ENCODE measurements around the gene SRPRB. TPM values are rescaled to one million over a fixed set of nuclear protein-coding genes. Genes with fewer than 3 reads are reported as not detected.

SRPRB gene
- polyA plus RNA-seq, 1 donor from 2014 or later: 46.9 TPM

GRCh38 chr3:133815386-133815785 is 9.8 kb downstream of the SRPRB start:
- no peaks in the 10 kb centered on the region for H3F3A ChIP-seq (ENCODE audit: insufficient read depth, low read length, poor library complexity, severe bottlenecking)
- H3K9me3 ChIP-seq (ENCODE audit: low read length): no peaks in the 10 kb centered on the region
- no peak overlapping the region for H3K27ac ChIP-seq (ENCODE audit: low read length)
- no peaks in the 10 kb centered on the region for H3K27me3 ChIP-seq (ENCODE audit: insufficient read depth, low read depth, low read length)
- H3K79me2 ChIP-seq (replicated peaks; ENCODE audit: insufficient read depth, low read length): no peaks in the 10 kb centered on the region
- no peak overlapping the region for H3K4me2 ChIP-seq (ENCODE audit: low read length)
- H3K4me3 ChIP-seq (ENCODE audit: low read length): no peak overlapping the region
- H3K9me2 ChIP-seq (ENCODE audit: insufficient read depth, low read length): no peaks in the 10 kb centered on the region
- TF ChIP-seq EZH2 (IDR thresholded peaks at IDR 0.05; ENCODE audit: borderline replicate concordance, insufficient read depth, low read length, poor library complexity, severe bottlenecking) (no peak), CTCF (IDR thresholded peaks at IDR 0.05; ENCODE audit: poor library complexity, severe bottlenecking) (no peak), REST (IDR thresholded peaks at IDR 0.05; ENCODE audit: borderline replicate concordance) (no peak), SMC3 (conservative IDR thresholded peaks at IDR 0.05; ENCODE audit: poor library complexity) (no peak), EP300 (conservative IDR thresholded peaks at IDR 0.05; ENCODE audit: poor library complexity, severe bottlenecking) (no peak), POLR2AphosphoS5 (IDR thresholded peaks at IDR 0.05) (no peak), MXI1 (conservative IDR thresholded peaks at IDR 0.05; ENCODE audit: poor library complexity, severe bottlenecking) (no peak), RAD21 (conservative IDR thresholded peaks at IDR 0.05) (no peak), TAF1 (IDR thresholded peaks at IDR 0.05; ENCODE audit: low read depth) (no peak)
- H4K20me1 ChIP-seq (ENCODE audit: insufficient read depth): no peaks in the 10 kb centered on the region
- no peak overlapping the region for H2AFZ ChIP-seq (ENCODE audit: low read depth, low read length)
- H3K36me3 ChIP-seq (ENCODE audit: insufficient read depth, low read length): peaks cover 14% of the 10 kb centered on the region
- H3K9ac ChIP-seq (ENCODE audit: low read length): no peak overlapping the region

GRCh38 chr3:133820129-133820528 is 14.5 kb downstream of the SRPRB start:
- Histone ChIP-seq H3K27ac (ENCODE audit: low read length) (no peak overlapping the region), H3K79me2 (replicated peaks; ENCODE audit: insufficient read depth, low read length) (no peaks in the 10 kb centered on the region), H2AFZ (ENCODE audit: low read depth, low read length) (no peak overlapping the region), H3K27me3 (ENCODE audit: insufficient read depth, low read depth, low read length) (no peaks in the 10 kb centered on the region), H3K4me3 (ENCODE audit: low read length) (no peak overlapping the region), H4K20me1 (ENCODE audit: insufficient read depth) (no peaks in the 10 kb centered on the region), H3K4me2 (ENCODE audit: low read length) (no peak overlapping the region), H3K9ac (ENCODE audit: low read length) (no peak overlapping the region), H3K36me3 (ENCODE audit: insufficient read depth, low read length) (peaks cover 22% of the 10 kb centered on the region), H3K9me3 (ENCODE audit: low read length) (no peaks in the 10 kb centered on the region), H3K9me2 (ENCODE audit: insufficient read depth, low read length) (no peaks in the 10 kb centered on the region), H3F3A (ENCODE audit: insufficient read depth, low read length, poor library complexity, severe bottlenecking) (no peaks in the 10 kb centered on the region)
- TF ChIP-seq SMC3 (conservative IDR thresholded peaks at IDR 0.05; ENCODE audit: poor library complexity): no peak
- no peak for TF ChIP-seq EP300 (conservative IDR thresholded peaks at IDR 0.05; ENCODE audit: poor library complexity, severe bottlenecking)
- no peak for TF ChIP-seq REST (IDR thresholded peaks at IDR 0.05; ENCODE audit: borderline replicate concordance)
- TF ChIP-seq CTCF (IDR thresholded peaks at IDR 0.05; ENCODE audit: poor library complexity, severe bottlenecking): no peak
- no peak for TF ChIP-seq RAD21 (conservative IDR thresholded peaks at IDR 0.05)
- no peak for TF ChIP-seq MXI1 (conservative IDR thresholded peaks at IDR 0.05; ENCODE audit: poor library complexity, severe bottlenecking)
- TF ChIP-seq TAF1 (IDR thresholded peaks at IDR 0.05; ENCODE audit: low read depth): no peak
- no peak for TF ChIP-seq POLR2AphosphoS5 (IDR thresholded peaks at IDR 0.05)
- TF ChIP-seq EZH2 (IDR thresholded peaks at IDR 0.05; ENCODE audit: borderline replicate concordance, insufficient read depth, low read length, poor library complexity, severe bottlenecking): no peak

All from neural cell (in vitro differentiated cells).